Spleen (tissue), 11 donors: ENCODE data around the gene SIAH1. TPM values are rescaled to one million over a fixed set of nuclear protein-coding genes. Genes with fewer than 3 reads are reported as not detected.
A peak's percentile ranks its signal among the peaks of the same experiment; 100 is the strongest.

Experiments
- DNase-seq: peaks from one replicate; pipeline ENCODE4 v3.0.0-alpha.2; 2020
- H3K27ac ChIP-seq, 8 donors: fragments of 200-600 bp; sonication (generic) in 7 of 8; 1 replicate in 4 of 8; 2 replicates in 4 of 8; pipeline versions ENCODE4 v1.5.0 to v1.8.0; 2016 to 2021; ENCODE audit warnings: inconsistent platforms in 4 of 8, mild to moderate bottlenecking in 4 of 8, moderate library complexity in 1 of 8
- H3K27me3 ChIP-seq, 7 donors: fragments of 200-600 bp; sonication (generic) in 6 of 7; replicated peaks in 1 of 7; 1 replicate in 4 of 7; 2 replicates in 3 of 7; pipeline versions ENCODE4 v1.5.0 to v1.8.0; 2016 to 2021; ENCODE audit warnings: inconsistent platforms in 3 of 7, mild to moderate bottlenecking in 1 of 7
- H3K36me3 ChIP-seq, 6 donors: fragments of 200-600 bp; sonication (generic) in 5 of 6; 1 replicate in 4 of 6; 2 replicates in 2 of 6; pipeline versions ENCODE4 v1.5.0 to v1.8.0; 2016 to 2021; ENCODE audit warnings: inconsistent platforms in 2 of 6
- H3K4me1 ChIP-seq, 6 donors: fragments of 200-600 bp; sonication (generic) in 5 of 6; 1 replicate in 3 of 6; 2 replicates in 3 of 6; pipeline versions ENCODE4 v1.5.0 to v1.8.0; 2016 to 2021; ENCODE audit warnings: inconsistent platforms in 3 of 6
- H3K4me3 ChIP-seq, 8 donors: fragments of 200-600 bp; sonication (generic) in 7 of 8; 1 replicate in 4 of 8; 2 replicates in 4 of 8; pipeline versions ENCODE4 v1.5.0 to v1.8.0; 2016 to 2021; ENCODE audit warnings: inconsistent platforms in 4 of 8, mild to moderate bottlenecking in 4 of 8, moderate library complexity in 2 of 8
- H3K9me3 ChIP-seq, 8 donors: fragments of 200-600 bp; sonication (generic) in 7 of 8; 1 replicate in 4 of 8; 2 replicates in 4 of 8; pipeline versions ENCODE4 v1.5.0 to v1.8.0; 2016 to 2021; ENCODE audit warnings: inconsistent platforms in 4 of 8
- CTCF ChIP-seq, 11 experiments: fragments of 200-600 bp in 7 of 11; fragments of 450-650 bp in 4 of 11; sonication (generic) in 4 of 11; IDR thresholded peaks in 8 of 11; conservative IDR thresholded peaks in 3 of 11; 1 replicate in 7 of 11; 2 replicates in 4 of 11; pipeline versions ENCODE4 v1.4.0 to v1.8.0; 2016 to 2021; ENCODE audit warnings: antibody characterized with exemption in 11 of 11, inconsistent platforms in 4 of 11, mild to moderate bottlenecking in 1 of 11
- POLR2A ChIP-seq, 3 donors: fragments of 450-650 bp; IDR thresholded peaks; one replicate each; pipeline ENCODE4 v1.5.1; 2017; ENCODE audit warnings: antibody characterized with exemption in 3 of 3, mild to moderate bottlenecking in 1 of 3
- POLR2AphosphoS5 ChIP-seq, 3 donors: sonication (generic); formaldehyde crosslinking; IDR thresholded peaks; one replicate each; pipeline ENCODE4 v1.5.1; 2017; ENCODE audit warnings: antibody characterized with exemption in 3 of 3
- WGBS, 5 donors: extraction: QIAGEN DNeasy Blood & Tissue Kit in 3 of 5; methylation state at CpG; one replicate each; pipeline versions ENCODE4 v1.1.5 to v1.1.7; 2013 to 2018; 5-methylcytosine and 5-hydroxymethylcytosine counted together
- intact Hi-C: fragments of 100-400 bp; cut with DNase I; formaldehyde crosslinking; loops from one replicate; pipeline ENCODE4 v1.15.0; 2023; ENCODE audit warnings: low total_unique reads
- polyA plus RNA-seq, 3 donors: library from polyadenylated mRNA; stranded (reverse); fragments of 200-250 nt; gene quantifications; one replicate each; pipeline ENCODE4 v1.2.1, GENCODE V29; 2013
- total RNA-seq, 7 donors: library from RNA; depleted of rRNA in 3 of 7; stranded (reverse); fragments of >200 nt in 3 of 7; fragmentation: NEBNext Ultra II Directional in 4 of 7; extraction: Animal tissue kit (Norgen Biotek cat#: 25700) in 4 of 7; gene quantifications; one replicate each; pipeline versions ENCODE4 v1.1.0 to v1.2.1, GENCODE V29; 2016 to 2021
- donor health status: healthy with polysubstance abuse.
- donor health status: DM: no; HTN: no; CAD: no; lungs with moderate emphysema.
- donor health status: DM: no; HTN: no; CAD: no.
- donor health status: Bipolar disorder and iron deficiency.
- donor health status: healthy.
- donor health status: DM: no; HTN: no; CAD: no.
- donor health status: DM: yes; HTN: yes; CAD: no.

SIAH1 gene
- total and polyA plus RNA-seq, 10 donors: 11.9 to 32.6 (median 25.5) TPM

DNA sequence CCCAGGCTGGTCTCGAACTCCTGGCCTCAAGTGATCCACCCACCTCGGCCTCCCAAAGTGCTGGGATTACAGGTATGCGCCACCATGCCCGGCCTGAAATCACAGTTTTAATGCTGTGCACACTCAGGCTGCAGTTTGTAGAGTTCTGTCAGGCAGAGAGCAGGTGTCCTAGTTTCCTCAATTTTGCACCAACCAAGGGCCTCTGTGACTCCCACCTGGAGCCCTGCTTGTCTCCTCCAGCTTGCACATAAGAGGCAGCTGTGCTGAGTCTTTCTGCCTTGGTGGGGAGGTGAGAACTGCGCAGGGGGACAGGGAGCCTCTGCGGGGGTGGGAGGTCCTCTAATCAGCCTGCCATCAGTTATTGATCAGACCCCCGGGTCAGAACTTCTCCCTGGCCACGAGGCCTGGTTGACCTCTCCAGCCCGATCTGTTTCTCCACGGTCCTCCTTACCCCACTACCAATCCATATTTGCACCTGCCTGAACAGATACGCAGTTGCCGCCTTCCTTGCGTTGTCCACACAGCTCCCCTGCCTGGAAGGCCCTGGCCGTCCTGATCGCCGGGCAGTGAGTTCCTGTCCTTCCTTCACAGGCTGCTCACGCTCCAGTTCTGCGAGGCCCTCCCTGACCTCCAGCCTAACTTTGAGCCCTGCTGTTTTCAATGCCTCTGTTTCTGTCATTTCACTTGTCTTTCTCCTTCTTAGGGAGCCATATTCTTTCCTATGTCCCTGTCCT, 48.1 kb upstream of the SIAH1 start:
- intact Hi-C loops: no loop called here
- DNase-seq: peak; percentile 73
- H3K4me3 ChIP-seq: peak overlapping the region in 1 of 8 donors; percentile 30
- H3K9me3 ChIP-seq: no peaks in the 10 kb centered on the region
- no peaks in the 10 kb centered on the region for H3K27me3 ChIP-seq
- peaks cover 21 to 59% (median 43%) of the 10 kb centered on the region in 6 donors for H3K4me1 ChIP-seq
- WGBS, 5 donors: 88 to 92% (median 89%) methylated on average over 17 to 18 of the region's 18 CpGs
- TF ChIP-seq CTCF (IDR thresholded peaks at IDR 0.05 in 8 of 11, conservative IDR thresholded peaks at IDR 0.05 in 3 of 11): no peak
- no peak for TF ChIP-seq POLR2A (IDR thresholded peaks at IDR 0.05)
- H3K27ac ChIP-seq: peak overlapping the region in 7 of 8 donors; percentile 51 to 90 (median 72)
- no peaks in the 10 kb centered on the region for H3K36me3 ChIP-seq

DNA sequence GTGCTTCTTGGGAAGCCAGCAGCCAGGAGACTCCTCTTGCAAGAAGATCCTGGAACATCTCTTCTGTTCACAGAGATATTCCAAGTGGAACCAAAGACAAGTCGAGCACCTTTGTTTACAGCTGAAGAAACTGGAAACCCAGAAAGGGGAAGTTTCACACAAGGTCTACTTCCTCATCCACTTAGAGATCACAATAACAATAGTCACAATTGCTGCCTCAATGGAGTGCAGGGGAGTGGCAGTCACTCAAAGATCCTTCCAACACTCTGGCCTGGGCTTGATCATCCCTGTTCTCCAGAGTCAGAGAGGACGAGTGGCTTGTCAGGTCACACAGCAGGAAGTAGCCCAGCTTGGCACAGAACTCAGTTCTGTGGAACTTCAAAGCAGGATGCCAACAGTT, 46.9 kb upstream of the SIAH1 start:
- 3 to 13% (median 4%) methylated on average over 2 of the region's 2 CpGs for WGBS, 5 donors
- no peak for TF ChIP-seq POLR2A (IDR thresholded peaks at IDR 0.05)
- no peak for TF ChIP-seq CTCF (IDR thresholded peaks at IDR 0.05 in 8 of 11, conservative IDR thresholded peaks at IDR 0.05 in 3 of 11)
- TF ChIP-seq POLR2AphosphoS5 (IDR thresholded peaks at IDR 0.05): peak in 1 of 3 donors; percentile 39
- peak overlapping the region in 1 of 8 donors; percentile 30 for H3K4me3 ChIP-seq
- peak overlapping the region; percentile 58 to 90 (median 70) for H3K27ac ChIP-seq
- no peaks in the 10 kb centered on the region for H3K27me3 ChIP-seq
- DNase-seq: peak; percentile 35
- no peaks in the 10 kb centered on the region for H3K9me3 ChIP-seq
- intact Hi-C loops: no loop called here
- no peaks in the 10 kb centered on the region for H3K36me3 ChIP-seq
- H3K4me1 ChIP-seq: peaks cover 21 to 59% (median 43%) of the 10 kb centered on the region in 6 donors

DNA sequence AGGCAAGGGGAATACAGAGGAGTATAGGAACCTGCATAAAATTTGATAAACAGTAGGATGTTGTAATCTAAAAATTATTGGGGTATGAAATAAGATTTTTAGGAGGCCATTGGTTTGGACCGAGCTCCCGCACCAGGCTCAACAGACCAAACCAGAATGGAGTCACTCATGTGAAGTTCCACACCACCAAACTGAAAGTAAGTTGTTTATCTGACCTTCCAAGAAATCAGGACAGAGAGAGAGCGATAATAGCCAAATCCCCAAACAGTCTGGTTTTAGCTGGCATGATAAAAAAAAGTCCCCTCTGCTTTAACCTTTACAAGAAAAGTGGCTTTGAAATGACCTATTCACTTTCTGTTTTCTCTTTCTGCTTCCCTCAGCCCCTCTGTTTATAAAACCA, 45.7 kb upstream of the SIAH1 start:
- 59 to 81% (median 67%) methylated on average over 3 of the region's 3 CpGs for WGBS, 5 donors
- no peaks in the 10 kb centered on the region for H3K36me3 ChIP-seq
- no peak overlapping the region for H3K4me3 ChIP-seq
- peak overlapping the region; percentile 58 to 90 (median 70) for H3K27ac ChIP-seq
- H3K27me3 ChIP-seq: no peaks in the 10 kb centered on the region
- H3K9me3 ChIP-seq: no peaks in the 10 kb centered on the region
- intact Hi-C loops: no loop called here
- peaks cover 21 to 68% (median 49%) of the 10 kb centered on the region in 6 donors for H3K4me1 ChIP-seq
- TF ChIP-seq CTCF (IDR thresholded peaks at IDR 0.05 in 8 of 11, conservative IDR thresholded peaks at IDR 0.05 in 3 of 11) (no peak), POLR2A (IDR thresholded peaks at IDR 0.05) (no peak), POLR2AphosphoS5 (IDR thresholded peaks at IDR 0.05) (no peak)
- DNase-seq: no peak

DNA sequence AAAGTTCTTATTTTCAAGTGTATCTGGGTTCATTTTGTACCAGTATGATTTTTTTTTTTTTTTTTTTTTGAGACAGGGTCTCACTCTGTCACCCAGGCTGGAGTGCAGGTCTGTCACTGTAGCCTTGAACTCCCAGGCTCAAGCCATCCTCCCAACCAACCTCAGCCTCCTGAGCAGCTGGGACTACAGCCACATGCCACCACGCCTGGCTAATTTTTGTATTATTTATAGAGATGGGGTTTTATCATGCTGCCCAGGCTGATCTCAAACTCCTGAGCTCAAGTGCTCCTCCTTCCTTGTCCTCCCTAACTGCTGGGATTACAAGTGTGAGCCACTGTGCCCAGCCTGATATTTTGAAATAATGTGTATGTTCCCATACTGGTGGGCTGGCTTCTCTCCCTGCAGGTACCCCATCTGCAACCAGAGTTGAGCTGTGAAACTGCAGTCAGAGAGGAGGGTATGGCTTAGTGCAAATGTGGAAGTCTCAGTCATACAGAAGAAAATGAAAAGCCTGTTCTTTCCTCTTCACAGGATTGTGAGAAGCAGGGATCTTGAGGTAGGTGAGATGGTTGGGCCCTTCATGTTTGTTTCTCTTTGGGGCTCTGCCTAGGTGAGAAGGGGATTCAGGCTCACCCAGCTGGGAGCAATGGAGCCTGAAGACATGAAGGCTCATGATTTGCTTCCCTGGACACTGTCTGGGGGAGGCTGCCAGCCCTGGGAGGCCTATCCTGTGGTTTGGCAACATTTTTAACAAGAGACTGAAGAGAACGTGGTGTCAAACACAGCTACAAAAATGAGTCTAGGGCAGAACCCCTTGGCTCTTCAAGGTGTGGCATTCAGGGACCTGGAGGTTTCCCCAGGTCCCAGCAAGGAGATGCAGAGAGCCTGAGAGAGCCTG, 41.3 kb upstream of the SIAH1 start:
- H3K27ac ChIP-seq: peak overlapping the region in 2 of 8 donors; percentile 45 to 62
- DNase-seq: no peak
- H3K9me3 ChIP-seq: no peaks in the 10 kb centered on the region
- H3K4me1 ChIP-seq: peaks cover 0 to 25% (median 11%) of the 10 kb centered on the region in 6 donors
- no peak overlapping the region for H3K4me3 ChIP-seq
- no peaks in the 10 kb centered on the region for H3K27me3 ChIP-seq
- H3K36me3 ChIP-seq: no peaks in the 10 kb centered on the region
- TF ChIP-seq POLR2AphosphoS5 (IDR thresholded peaks at IDR 0.05) (no peak), POLR2A (IDR thresholded peaks at IDR 0.05) (no peak), CTCF (IDR thresholded peaks at IDR 0.05 in 8 of 11, conservative IDR thresholded peaks at IDR 0.05 in 3 of 11) (no peak)
- intact Hi-C loops: no loop called here
- 41 to 62% (median 52%) methylated on average over 2 of the region's 2 CpGs for WGBS, 5 donors
